IPS DF 4.7 (cell line): ENCODE data around the gene LGI4.

Experiments used
- DNase-seq: peaks from one replicate; pipeline ENCODE4 v3.0.0-alpha.2; 2013; ENCODE audit warnings: low spot score; ENCODE audit errors: extremely low read depth

LGI4 gene

GRCh38 chr19:35088131-35088913 is 46.5 kb downstream of the LGI4 start:
- DNase-seq, result no peak

- no peak for DNase-seq
These were observed 47.5 kb downstream of the LGI4 start for GRCh38 chr19:35087393-35087792.

GRCh38 chr19:35086455-35086854 is 48.4 kb downstream of the LGI4 start:
- DNase-seq, result no peak

GRCh38 chr19:35085947-35086346 is 48.9 kb downstream of the LGI4 start:
- no peak for DNase-seq

- no peak for DNase-seq
These were observed 50.4 kb downstream of the LGI4 start for GRCh38 chr19:35084509-35084762.

- no peak for DNase-seq
These were observed 51.0 kb downstream of the LGI4 start for GRCh38 chr19:35083691-35084508.

GRCh38 chr19:35081201-35081600 is 53.7 kb downstream of the LGI4 start:
- DNase-seq, result no peak

GRCh38 chr19:35080613-35081170 is 54.2 kb downstream of the LGI4 start:
- no peak for DNase-seq

GRCh38 chr19:35079826-35080225 is 55.0 kb downstream of the LGI4 start:
- no peak for DNase-seq

GRCh38 chr19:35077411-35078223 is 57.2 kb downstream of the LGI4 start:
- no peak for DNase-seq

- no peak for DNase-seq
These were observed 58.2 kb downstream of the LGI4 start for GRCh38 chr19:35076657-35077056.

GRCh38 chr19:35076026-35076370 is 58.9 kb downstream of the LGI4 start:
- no peak for DNase-seq

- DNase-seq, result no peak
These were observed 59.4 kb downstream of the LGI4 start for GRCh38 chr19:35075202-35076025.
